Right lobe of liver (tissue), 4 donors: ENCODE results near the gene PRRX2.

Experiments
- POLR2A ChIP-seq: fragments of 450-650 bp; IDR thresholded peaks from one replicate; pipeline ENCODE4 v1.6.1; 2017; ENCODE audit warnings: antibody characterized with exemption, mild to moderate bottlenecking
- TF ChIP-seq, protein P1 (sequence below), 4 donors: fragments of 200-600 bp in 3 of 4; fragments of 450-650 bp in 1 of 4; IDR thresholded peaks; one replicate each; pipeline versions ENCODE4 v1.5.1 to v1.8.0; 2016 to 2022; ENCODE audit warnings: antibody characterized with exemption in 4 of 4, mild to moderate bottlenecking in 2 of 4
- donor health status: DM: no; HTN: no; CAD: no.
- donor health status: DM: no; HTN: no; CAD: no.
- donor health status: DM: no; HTN: yes; CAD: no.

DNA sequence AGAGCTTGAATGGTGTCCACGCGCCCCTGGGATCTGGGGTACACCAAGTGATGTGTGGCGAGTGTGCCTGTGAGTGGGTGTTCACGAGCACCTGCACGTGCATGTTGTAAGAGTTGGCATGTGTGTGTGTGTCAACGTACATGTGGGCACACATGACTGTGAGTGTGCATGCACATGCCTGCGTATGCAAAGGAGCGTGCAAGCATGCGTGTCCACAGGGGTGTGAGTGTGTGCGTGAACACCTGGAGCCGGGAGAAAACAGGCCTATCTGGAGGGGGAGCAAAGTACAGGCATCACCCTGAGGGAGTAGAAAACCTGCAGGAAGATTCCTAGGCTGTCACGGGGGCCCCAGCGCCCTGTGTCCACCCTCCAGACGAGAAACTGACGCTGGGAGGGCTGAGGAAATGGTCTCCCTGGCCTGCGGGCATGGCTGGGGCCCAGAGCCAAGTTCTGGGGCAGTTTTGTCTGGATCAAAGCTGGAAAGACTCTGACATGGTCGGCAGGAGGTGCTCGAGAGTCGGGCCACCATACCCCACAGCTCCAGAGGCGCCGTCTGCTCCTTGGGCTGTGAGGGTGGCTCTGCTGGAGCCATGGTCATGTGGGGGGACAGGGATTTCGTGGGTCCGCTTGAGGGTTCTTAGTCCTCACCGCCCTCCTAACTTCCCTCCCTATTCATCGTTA, 55.6 kb downstream of the PRRX2 start:
- TF ChIP-seq, protein P1, sequence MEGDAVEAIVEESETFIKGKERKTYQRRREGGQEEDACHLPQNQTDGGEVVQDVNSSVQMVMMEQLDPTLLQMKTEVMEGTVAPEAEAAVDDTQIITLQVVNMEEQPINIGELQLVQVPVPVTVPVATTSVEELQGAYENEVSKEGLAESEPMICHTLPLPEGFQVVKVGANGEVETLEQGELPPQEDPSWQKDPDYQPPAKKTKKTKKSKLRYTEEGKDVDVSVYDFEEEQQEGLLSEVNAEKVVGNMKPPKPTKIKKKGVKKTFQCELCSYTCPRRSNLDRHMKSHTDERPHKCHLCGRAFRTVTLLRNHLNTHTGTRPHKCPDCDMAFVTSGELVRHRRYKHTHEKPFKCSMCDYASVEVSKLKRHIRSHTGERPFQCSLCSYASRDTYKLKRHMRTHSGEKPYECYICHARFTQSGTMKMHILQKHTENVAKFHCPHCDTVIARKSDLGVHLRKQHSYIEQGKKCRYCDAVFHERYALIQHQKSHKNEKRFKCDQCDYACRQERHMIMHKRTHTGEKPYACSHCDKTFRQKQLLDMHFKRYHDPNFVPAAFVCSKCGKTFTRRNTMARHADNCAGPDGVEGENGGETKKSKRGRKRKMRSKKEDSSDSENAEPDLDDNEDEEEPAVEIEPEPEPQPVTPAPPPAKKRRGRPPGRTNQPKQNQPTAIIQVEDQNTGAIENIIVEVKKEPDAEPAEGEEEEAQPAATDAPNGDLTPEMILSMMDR (IDR thresholded peaks at IDR 0.05): no peak
- TF ChIP-seq POLR2A: no peak
